Measurements from ENCODE around the gene CLDN25.

CLDN25 gene

GRCh38 chr11:113779496-113779895 is at the start of gene CLDN25:
Gene CLDN25, plus strand, starts transcription at chr11:113779796. Its CDS starts 0 bp downstream, at chr11:113779796.
- in situ Hi-C loops (cut with MboI; ENCODE audit: low sequenced_read_pairs), result loop anchor here (25.0 kb wide), 1 partner anchor 467 kb away; the partner anchor contains the start of gene TTC12

- in situ Hi-C loops (cut with MboI; ENCODE audit: low sequenced_read_pairs), result no loop called here
Observed at GRCh38 chr11:113730887-113731726, 48.5 kb upstream of the CLDN25 start.

GRCh38 chr11:113732092-113732491 is 47.5 kb upstream of the CLDN25 start:
- in situ Hi-C loops (cut with MboI; ENCODE audit: low sequenced_read_pairs), result no loop called here

- in situ Hi-C loops (cut with MboI; ENCODE audit: low sequenced_read_pairs), result no loop called here
Observed at GRCh38 chr11:113736323-113736722, 43.3 kb upstream of the CLDN25 start.

- in situ Hi-C loops (cut with MboI; ENCODE audit: low sequenced_read_pairs), result loop anchor here (25.0 kb wide), 1 partner anchor 91 kb away; no protein-coding TSS in a partner anchor
Observed at GRCh38 chr11:113752932-113753331, 26.7 kb upstream of the CLDN25 start.

GRCh38 chr11:113760241-113760640 is 19.4 kb upstream of the CLDN25 start:
- in situ Hi-C loops (cut with MboI; ENCODE audit: low sequenced_read_pairs), result loop anchor here (25.0 kb wide), 1 partner anchor 98 kb away; no protein-coding TSS in a partner anchor

GRCh38 chr11:113763040-113763439 is 16.6 kb upstream of the CLDN25 start:
- in situ Hi-C loops (cut with MboI; ENCODE audit: low sequenced_read_pairs), result loop anchor here (25.0 kb wide), 1 partner anchor 101 kb away; no protein-coding TSS in a partner anchor

GRCh38 chr11:113764527-113765219 is 14.9 kb upstream of the CLDN25 start:
- in situ Hi-C loops (cut with MboI; ENCODE audit: low sequenced_read_pairs), result loop anchor here (25.0 kb wide), 1 partner anchor 102 kb away; no protein-coding TSS in a partner anchor

- in situ Hi-C loops (cut with MboI; ENCODE audit: low sequenced_read_pairs), result loop anchor here (25.0 kb wide), 1 partner anchor 110 kb away; no protein-coding TSS in a partner anchor
Observed at GRCh38 chr11:113771964-113772363, 7.6 kb upstream of the CLDN25 start.

- in situ Hi-C loops (cut with MboI; ENCODE audit: low sequenced_read_pairs), result loop anchor here (25.0 kb wide), 1 partner anchor 111 kb away; no protein-coding TSS in a partner anchor
Observed at GRCh38 chr11:113773092-113773415, 6.5 kb upstream of the CLDN25 start.

GRCh38 chr11:113773416-113774173 is 6.0 kb upstream of the CLDN25 start, which contains the start of gene ZW10:
Gene ZW10, minus strand, starts transcription at chr11:113773692. Its CDS starts 26 bp downstream, at chr11:113773666.
- in situ Hi-C loops (cut with MboI; ENCODE audit: low sequenced_read_pairs), result loop anchor here (25.0 kb wide), 1 partner anchor 111 kb away; no protein-coding TSS in a partner anchor

GRCh38 chr11:113774174-113774503 is 5.5 kb upstream of the CLDN25 start:
- in situ Hi-C loops (cut with MboI; ENCODE audit: low sequenced_read_pairs), result loop anchor here (25.0 kb wide), 1 partner anchor 112 kb away; no protein-coding TSS in a partner anchor

GRCh38 chr11:113778111-113778910 is 1.3 kb upstream of the CLDN25 start:
- in situ Hi-C loops (cut with MboI; ENCODE audit: low sequenced_read_pairs), result loop anchor here (25.0 kb wide), 1 partner anchor 466 kb away; the partner anchor contains the start of gene TTC12

GRCh38 chr11:113781682-113782081 is 2.1 kb downstream of the CLDN25 start:
- in situ Hi-C loops (cut with MboI; ENCODE audit: low sequenced_read_pairs), result loop anchor here (25.0 kb wide), 1 partner anchor 469 kb away; the partner anchor contains the start of gene TTC12

GRCh38 chr11:113782134-113782533 is 2.5 kb downstream of the CLDN25 start:
- in situ Hi-C loops (cut with MboI; ENCODE audit: low sequenced_read_pairs), result loop anchor here (25.0 kb wide), 1 partner anchor 470 kb away; the partner anchor contains the start of gene TTC12

GRCh38 chr11:113789016-113789415 is 9.4 kb downstream of the CLDN25 start:
- in situ Hi-C loops (cut with MboI; ENCODE audit: low sequenced_read_pairs), result loop anchor here (25.0 kb wide), 1 partner anchor 477 kb away; the partner anchor contains the start of gene TTC12

GRCh38 chr11:113789675-113790320 is 10.2 kb downstream of the CLDN25 start:
- in situ Hi-C loops (cut with MboI; ENCODE audit: low sequenced_read_pairs), result loop anchor here (25.0 kb wide), 1 partner anchor 477 kb away; the partner anchor contains the start of gene TTC12

GRCh38 chr11:113796663-113797259 is 17.2 kb downstream of the CLDN25 start:
- in situ Hi-C loops (cut with MboI; ENCODE audit: low sequenced_read_pairs), result loop anchor here (25.0 kb wide), 1 partner anchor 484 kb away; the partner anchor contains the start of gene TTC12
